ENCODE measurements around the gene CD83. TPM values are rescaled to one million over a fixed set of nuclear protein-coding genes. Genes with fewer than 3 reads are reported as not detected.

The CD83 gene
- total and polyA plus RNA-seq, 7 experiments from 2014 or later = 1.9 to 113 (median 5.1) TPM

GRCh38 chr6:14180609-14181008 lies 63.0 kb downstream of the CD83 start:
- POLR2A ChIA-PET = no interaction called here
- Histone ChIP-seq H3K27ac (ENCODE audit: low read depth, low read length) (no peak overlapping the region), H3K4me1 (ENCODE audit: control insufficient read depth in 2 of 2, insufficient read depth in 2 of 2, low read length in 2 of 2) (no peaks in the 10 kb centered on the region), H3K27me3 (ENCODE audit: control insufficient read depth in 2 of 2, insufficient read depth in 2 of 2, low read length in 2 of 2) (no peaks in the 10 kb centered on the region), H3K4me3 (ENCODE audit: low read length) (no peak overlapping the region), H3K9me3 (ENCODE audit: control insufficient read depth in 2 of 3, low read length in 3 of 3) (no peaks in the 10 kb centered on the region), H3K36me3 (ENCODE audit: control insufficient read depth in 2 of 3, insufficient read depth in 3 of 3, low read length in 3 of 3) (no peaks in the 10 kb centered on the region)
- intact Hi-C loops (cut with micrococcal nuclease) = no loop called here
- ATAC-seq (no peak), DNase-seq (no peak)
- no peak overlapping the region for H3K4me3 Mint-ChIP-seq
- CTCF ChIA-PET = no interaction called here
- H3K9me3 Mint-ChIP-seq = no peaks in the 10 kb centered on the region
- H3K27me3 Mint-ChIP-seq = peaks cover 0 to 4% (median 0%) of the 10 kb centered on the region in 5 donors
- no peaks in the 10 kb centered on the region for H3K4me1 Mint-ChIP-seq
- no peak overlapping the region for H3K27ac Mint-ChIP-seq
- no peaks in the 10 kb centered on the region for H3K36me3 Mint-ChIP-seq

DNA sequence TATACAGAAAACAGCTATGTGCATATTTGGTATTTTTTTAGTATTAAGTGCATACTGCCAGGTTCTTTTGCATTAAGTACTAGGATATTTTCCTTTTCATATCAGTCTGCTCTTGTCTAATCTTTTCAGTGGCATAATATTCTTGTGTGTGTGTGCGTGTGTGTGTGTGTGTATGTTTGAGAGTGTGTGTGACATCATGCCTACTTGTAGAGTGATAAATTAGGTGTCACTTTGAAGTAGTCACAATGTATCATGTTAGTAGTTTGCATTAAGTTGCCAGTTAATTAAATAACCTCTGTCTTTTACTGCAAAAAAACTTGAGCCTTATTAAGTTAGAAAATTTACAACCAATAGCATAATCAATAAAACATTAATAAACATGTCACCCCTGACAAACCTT lies 65.3 kb downstream of the CD83 start:
- Histone ChIP-seq H3K9me3 (ENCODE audit: control insufficient read depth in 2 of 3, low read length in 3 of 3) (no peaks in the 10 kb centered on the region), H3K4me3 (ENCODE audit: low read length) (no peak overlapping the region), H3K36me3 (ENCODE audit: control insufficient read depth in 2 of 3, insufficient read depth in 3 of 3, low read length in 3 of 3) (no peaks in the 10 kb centered on the region), H3K27ac (ENCODE audit: low read depth, low read length) (no peak overlapping the region), H3K4me1 (ENCODE audit: control insufficient read depth in 2 of 2, insufficient read depth in 2 of 2, low read length in 2 of 2) (no peaks in the 10 kb centered on the region), H3K27me3 (ENCODE audit: control insufficient read depth in 2 of 2, insufficient read depth in 2 of 2, low read length in 2 of 2) (no peaks in the 10 kb centered on the region)
- CTCF ChIA-PET = no interaction called here
- POLR2A ChIA-PET = no interaction called here
- ATAC-seq (no peak), DNase-seq (no peak)
- Mint-ChIP-seq H3K36me3 (no peaks in the 10 kb centered on the region), H3K9me3 (no peaks in the 10 kb centered on the region), H3K4me3 (no peak overlapping the region), H3K4me1 (no peaks in the 10 kb centered on the region), H3K27ac (no peak overlapping the region), H3K27me3 (peaks cover 0 to 4% (median 0%) of the 10 kb centered on the region in 5 donors)
- intact Hi-C loops (cut with micrococcal nuclease) = no loop called here

Other genes starting within 250 kb of the CD83 start
- not detected for gene RNF182, start 192.8 kb upstream of the CD83 start, total RNA-seq
- not detected for gene RNF182, start 192.8 kb upstream of the CD83 start, polyA plus RNA-seq

All from naive thymus-derived CD4-positive, alpha-beta T cell (primary cell).